PFSK-1 (cell line): ENCODE data around the gene TMEM140.

ENCODE experiments used
- FOXP2 ChIP-seq: optimal IDR thresholded peaks from 2 replicates; pipeline ENCODE3; 2011; ENCODE audit warnings: borderline replicate concordance, control low read depth, inconsistent platforms; ENCODE audit not compliant: insufficient read depth; ENCODE audit errors: extremely low read length, extremely low read depth
- POLR2AphosphoS5 ChIP-seq: IDR thresholded peaks from 2 replicates; pipeline ENCODE4 v1.6.1; 2012; ENCODE audit warnings: low read depth, mild to moderate bottlenecking, control low read depth, low read length, moderate library complexity
- REST ChIP-seq, 2 experiments: IDR thresholded peaks; 2 replicates each; pipeline versions ENCODE4 v1.6.1 to v1.8.0; 2011 to 2012; ENCODE audit warnings: low read depth in 2 of 2, low read length in 2 of 2, control low read depth in 1 of 2, inconsistent platforms in 1 of 2, mild to moderate bottlenecking in 1 of 2, moderate library complexity in 1 of 2; ENCODE audit not compliant: insufficient read depth in 1 of 2
- SIN3A ChIP-seq: IDR thresholded peaks from 2 replicates; pipeline ENCODE4 v1.6.1; 2012; ENCODE audit warnings: mild to moderate bottlenecking, low read length, moderate library complexity, borderline replicate concordance; ENCODE audit not compliant: insufficient read depth
- TAF1 ChIP-seq: IDR thresholded peaks from 2 replicates; pipeline ENCODE4 v1.6.1; 2012; ENCODE audit warnings: low read length, control low read depth, borderline replicate concordance; ENCODE audit not compliant: insufficient read depth

DNA sequence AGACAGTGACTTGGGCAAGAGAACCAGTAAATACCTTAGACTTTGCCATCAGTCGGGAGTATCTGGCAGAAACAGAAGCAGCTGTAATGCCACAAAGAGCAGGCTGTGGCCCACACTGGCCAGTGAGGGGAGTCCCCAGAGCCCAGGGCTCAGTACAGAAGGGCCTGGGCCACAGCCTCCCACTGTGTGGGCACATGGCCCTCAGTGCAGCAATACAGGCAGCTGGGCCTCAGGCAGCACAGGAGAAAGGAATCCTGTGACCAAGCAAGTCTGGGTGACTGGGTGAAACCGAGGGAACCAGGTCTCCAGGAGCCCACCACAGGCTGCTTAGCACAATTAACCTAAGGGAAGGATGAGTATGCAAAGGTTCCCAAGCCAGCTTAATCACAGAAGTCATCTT, 49.5 kb downstream of the TMEM140 start:
- TF ChIP-seq SIN3A (no peak), REST (IDR thresholded peaks at IDR 0.05; ENCODE audit: insufficient read depth in 1 of 2, low read depth in 2 of 2, low read length in 2 of 2) (no peak), POLR2AphosphoS5 (no peak), TAF1 (no peak), FOXP2 (no peak)
